Ishikawa (cell line): ENCODE data around the gene NLN.

Experiments
- CEBPB ChIP-seq: IDR thresholded peaks from 2 replicates; pipeline ENCODE4 v1.6.1; 2012
- CREB1 ChIP-seq: IDR thresholded peaks from 2 replicates; pipeline ENCODE4 v1.6.1; 2012; ENCODE audit warnings: low read depth
- EGR1 ChIP-seq: IDR thresholded peaks from 2 replicates; pipeline ENCODE4 v1.6.1; 2012
- EP300 ChIP-seq: IDR thresholded peaks from 2 replicates; pipeline ENCODE4 v1.6.1; 2012; ENCODE audit warnings: borderline replicate concordance
- FOXM1 ChIP-seq: IDR thresholded peaks from 2 replicates; pipeline ENCODE4 v1.6.1; 2012; ENCODE audit warnings: low read depth, borderline replicate concordance
- MAX ChIP-seq: IDR thresholded peaks from 2 replicates; pipeline ENCODE4 v1.6.1; 2012
- NFIC ChIP-seq: IDR thresholded peaks from 2 replicates; pipeline ENCODE4 v1.6.1; 2012
- RAD21 ChIP-seq: IDR thresholded peaks from 2 replicates; pipeline ENCODE4 v1.6.1; 2012; ENCODE audit warnings: low read depth
- REST ChIP-seq: IDR thresholded peaks from 2 replicates; pipeline ENCODE4 v1.6.1; 2012; ENCODE audit warnings: low read depth, mild to moderate bottlenecking
- TAF1 ChIP-seq: IDR thresholded peaks from 2 replicates; pipeline ENCODE4 v1.6.1; 2012; ENCODE audit warnings: low read depth, mild to moderate bottlenecking
- TCF12 ChIP-seq: IDR thresholded peaks from 2 replicates; pipeline ENCODE4 v1.6.1; 2012; ENCODE audit warnings: low read depth
- TEAD4 ChIP-seq: IDR thresholded peaks from 2 replicates; pipeline ENCODE4 v1.6.1; 2012
- USF1 ChIP-seq: IDR thresholded peaks from 2 replicates; pipeline ENCODE4 v1.6.1; 2012
- YY1 ChIP-seq: IDR thresholded peaks from 2 replicates; pipeline ENCODE4 v1.6.1; 2012; ENCODE audit warnings: low read depth
- ZBTB7A ChIP-seq: IDR thresholded peaks from 2 replicates; pipeline ENCODE4 v1.6.1; 2012; ENCODE audit warnings: low read depth

The NLN gene

GRCh38 chr5:65695162-65695755 lies 26.7 kb upstream of the NLN start:
- no peak for TF ChIP-seq REST
- TF ChIP-seq CREB1 = no peak
- no peak for TF ChIP-seq EGR1
- TF ChIP-seq USF1 = no peak
- no peak for TF ChIP-seq MAX
- no peak for TF ChIP-seq TAF1
- TF ChIP-seq TCF12 = no peak

- TF ChIP-seq MAX = no peak
- TF ChIP-seq TAF1 = no peak
- TF ChIP-seq CREB1 = no peak
- TF ChIP-seq YY1 = no peak
- TF ChIP-seq TEAD4 = no peak
These were observed 26.1 kb upstream of the NLN start for GRCh38 chr5:65695896-65696295.

- TF ChIP-seq YY1 (no peak), MAX (no peak), CEBPB (no peak), CREB1 (no peak), USF1 (no peak), REST (no peak), TCF12 (no peak), NFIC (no peak), TAF1 (no peak), EP300 (no peak), FOXM1 (no peak), EGR1 (no peak), RAD21 (no peak), ZBTB7A (no peak), TEAD4 (no peak)
These were observed 25.1 kb upstream of the NLN start for GRCh38 chr5:65696892-65697291.

- TF ChIP-seq RAD21 (no peak), USF1 (no peak), REST (no peak), TCF12 (no peak), CEBPB (no peak), EP300 (no peak), YY1 (no peak), EGR1 (no peak), TAF1 (no peak), FOXM1 (no peak), MAX (no peak), NFIC (no peak)
These were observed 22.7 kb upstream of the NLN start for GRCh38 chr5:65699338-65699737.
